Measurements from ENCODE around the gene GMDS.

Gene GMDS

GRCh38 chr6:1820714-1821113 is 424.7 kb downstream of the GMDS start:
- no peak for DNase-seq

GRCh38 chr6:1820165-1820564 is 425.2 kb downstream of the GMDS start:
- DNase-seq, result no peak

GRCh38 chr6:1819007-1819406 is 426.4 kb downstream of the GMDS start:
- no peak for DNase-seq

GRCh38 chr6:1817033-1817761 is 428.2 kb downstream of the GMDS start:
- DNase-seq, result no peak

GRCh38 chr6:1815827-1816452 is 429.5 kb downstream of the GMDS start:
- DNase-seq, result no peak

- DNase-seq, result no peak
Observed at GRCh38 chr6:1814279-1814678, 431.1 kb downstream of the GMDS start.

GRCh38 chr6:1812487-1812886 is 432.9 kb downstream of the GMDS start:
- DNase-seq, result no peak

GRCh38 chr6:1812034-1812433 is 433.4 kb downstream of the GMDS start:
- DNase-seq, result no peak

- DNase-seq, result no peak
Observed at GRCh38 chr6:1810880-1811279, 434.5 kb downstream of the GMDS start.

- DNase-seq, result no peak
Observed at GRCh38 chr6:1809291-1809988, 436.0 kb downstream of the GMDS start.

GRCh38 chr6:1806935-1807334 is 438.5 kb downstream of the GMDS start:
- no peak for DNase-seq

- no peak for DNase-seq
Observed at GRCh38 chr6:1802491-1803395, 442.7 kb downstream of the GMDS start.

- DNase-seq, result no peak
Observed at GRCh38 chr6:1801401-1801800, 444.0 kb downstream of the GMDS start.

GRCh38 chr6:1800845-1801244 is 444.6 kb downstream of the GMDS start:
- DNase-seq, result no peak

- no peak for DNase-seq
Observed at GRCh38 chr6:1798965-1799325, 446.5 kb downstream of the GMDS start.

GRCh38 chr6:1798303-1798964 is 447.0 kb downstream of the GMDS start:
- no peak for DNase-seq

- no peak for DNase-seq
Observed at GRCh38 chr6:1797801-1798200, 447.6 kb downstream of the GMDS start.

GRCh38 chr6:1796706-1797529 is 448.5 kb downstream of the GMDS start:
- no peak for DNase-seq

GRCh38 chr6:1795910-1796309 is 449.5 kb downstream of the GMDS start:
- DNase-seq, result no peak

- no peak for DNase-seq
Observed at GRCh38 chr6:1792989-1793388, 452.4 kb downstream of the GMDS start.

- DNase-seq, result no peak
Observed at GRCh38 chr6:1790684-1791083, 454.7 kb downstream of the GMDS start.

GRCh38 chr6:1789092-1789491 is 456.3 kb downstream of the GMDS start:
- DNase-seq, result no peak

Measured in activated CD4-positive, alpha-beta T cell treated with anti-CD3 and anti-CD28 coated beads, Interleukin-2, amount 50 U/mL, for 4 hours (primary cell).